ENCODE data around the gene CFAP73.

Gene CFAP73

GRCh38 chr12:113174461-113175384 lies 25.2 kb downstream of the CFAP73 start:
- no peak for TF ChIP-seq ZFX (IDR thresholded peaks at IDR 0.05)
- TF ChIP-seq, protein P1, sequence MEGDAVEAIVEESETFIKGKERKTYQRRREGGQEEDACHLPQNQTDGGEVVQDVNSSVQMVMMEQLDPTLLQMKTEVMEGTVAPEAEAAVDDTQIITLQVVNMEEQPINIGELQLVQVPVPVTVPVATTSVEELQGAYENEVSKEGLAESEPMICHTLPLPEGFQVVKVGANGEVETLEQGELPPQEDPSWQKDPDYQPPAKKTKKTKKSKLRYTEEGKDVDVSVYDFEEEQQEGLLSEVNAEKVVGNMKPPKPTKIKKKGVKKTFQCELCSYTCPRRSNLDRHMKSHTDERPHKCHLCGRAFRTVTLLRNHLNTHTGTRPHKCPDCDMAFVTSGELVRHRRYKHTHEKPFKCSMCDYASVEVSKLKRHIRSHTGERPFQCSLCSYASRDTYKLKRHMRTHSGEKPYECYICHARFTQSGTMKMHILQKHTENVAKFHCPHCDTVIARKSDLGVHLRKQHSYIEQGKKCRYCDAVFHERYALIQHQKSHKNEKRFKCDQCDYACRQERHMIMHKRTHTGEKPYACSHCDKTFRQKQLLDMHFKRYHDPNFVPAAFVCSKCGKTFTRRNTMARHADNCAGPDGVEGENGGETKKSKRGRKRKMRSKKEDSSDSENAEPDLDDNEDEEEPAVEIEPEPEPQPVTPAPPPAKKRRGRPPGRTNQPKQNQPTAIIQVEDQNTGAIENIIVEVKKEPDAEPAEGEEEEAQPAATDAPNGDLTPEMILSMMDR (conservative IDR thresholded peaks at IDR 0.05), result peak; percentile 96
- no peak overlapping the region for H3K27ac ChIP-seq

DNA sequence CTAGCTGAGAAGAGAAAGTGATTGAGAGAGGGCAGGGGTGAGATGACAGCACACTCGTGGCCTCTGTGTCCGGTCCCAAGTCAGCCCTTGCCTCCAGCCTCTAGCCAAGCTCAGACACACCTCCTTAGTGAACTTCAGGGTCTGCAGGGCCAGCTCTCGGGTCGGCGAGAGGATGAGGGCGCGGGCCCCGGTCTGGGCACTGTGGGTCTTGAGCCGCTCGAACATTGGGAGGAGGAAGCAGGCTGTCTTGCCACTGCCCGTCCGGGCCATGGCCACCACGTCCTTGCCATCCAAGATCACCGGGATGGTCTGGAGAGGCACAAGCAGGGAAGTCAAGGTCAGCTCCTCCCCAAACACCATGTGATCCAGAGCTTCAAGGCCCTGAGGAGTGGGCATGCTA lies 29.5 kb downstream of the CFAP73 start:
- no peak overlapping the region for H3K27ac ChIP-seq
- no peak for TF ChIP-seq ZFX (IDR thresholded peaks at IDR 0.05)
- TF ChIP-seq, protein P1 (conservative IDR thresholded peaks at IDR 0.05), result no peak

GRCh38 chr12:113180333-113180732 lies 30.8 kb downstream of the CFAP73 start:
- no peak for TF ChIP-seq ZFX (IDR thresholded peaks at IDR 0.05)
- TF ChIP-seq, protein P1 (conservative IDR thresholded peaks at IDR 0.05), result no peak

DNA sequence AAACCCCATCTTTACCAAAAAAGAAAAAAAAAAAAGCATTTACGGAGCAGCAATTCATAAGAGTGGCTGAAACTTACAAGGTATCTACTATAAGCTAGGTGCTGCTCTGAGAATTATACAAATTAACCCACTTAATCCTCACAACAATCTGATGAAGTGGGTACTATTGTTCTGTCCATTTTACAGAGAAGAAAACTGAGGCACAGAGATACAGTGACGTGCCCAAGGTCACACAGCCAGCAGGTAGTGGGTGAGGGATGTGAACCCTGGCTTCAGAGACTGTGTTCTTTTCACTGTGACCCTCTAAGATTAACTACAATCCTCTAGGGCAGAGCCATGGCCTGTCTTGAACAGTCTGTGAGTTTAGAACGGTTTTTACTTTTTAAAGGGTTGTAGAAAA lies 32.5 kb downstream of the CFAP73 start:
- TF ChIP-seq ZFX (IDR thresholded peaks at IDR 0.05), result no peak
- TF ChIP-seq, protein P1 (conservative IDR thresholded peaks at IDR 0.05), result no peak
- H3K27ac ChIP-seq, result no peak overlapping the region

More at GRCh38 chr12:113180333-113180732, 30.8 kb downstream of the CFAP73 start:
- no peak overlapping the region for H3K27ac ChIP-seq

- H3K27ac ChIP-seq, result no peak overlapping the region
- TF ChIP-seq ZFX (IDR thresholded peaks at IDR 0.05), result no peak
- TF ChIP-seq, protein P1 (conservative IDR thresholded peaks at IDR 0.05), result no peak
Measured at GRCh38 chr12:113183030-113183589, 33.6 kb downstream of the CFAP73 start.

DNA sequence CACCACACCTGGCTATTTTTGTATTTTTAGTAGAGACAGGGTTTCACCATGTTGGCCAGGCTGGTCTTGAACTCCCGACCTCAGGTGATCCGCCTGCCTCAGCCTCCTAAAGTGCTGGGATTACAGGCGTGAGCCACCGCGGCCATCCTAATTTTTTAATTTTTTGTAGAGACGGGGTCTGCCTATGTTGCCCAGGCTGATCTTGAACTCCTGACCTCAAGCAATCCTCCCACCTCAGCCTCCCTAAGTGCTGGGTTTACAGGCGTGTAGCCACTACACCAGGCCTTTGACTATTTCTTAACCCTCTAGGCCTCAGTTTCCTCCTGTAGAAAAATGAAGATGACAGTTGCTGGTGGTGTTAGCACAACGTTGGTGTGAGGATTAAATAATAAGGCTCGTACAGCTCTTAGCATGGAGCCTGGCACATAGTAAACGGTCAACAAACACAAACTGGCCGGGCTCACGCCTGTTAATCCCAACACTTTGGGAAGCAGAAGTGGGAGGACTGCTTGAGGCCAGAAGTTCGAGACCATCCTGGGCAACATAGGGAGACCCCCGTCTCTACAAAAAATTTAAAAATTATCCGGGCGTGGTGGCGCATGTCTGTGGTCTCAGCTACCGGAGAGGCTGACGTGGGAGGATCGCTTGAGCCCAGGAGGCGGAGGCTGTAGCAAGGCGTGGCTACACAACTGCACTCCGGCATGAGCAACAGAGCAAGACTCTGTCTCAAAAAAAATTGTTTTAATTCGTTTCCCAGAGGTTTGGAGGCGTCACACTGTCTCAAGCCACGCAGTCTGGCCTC lies 34.8 kb downstream of the CFAP73 start:
- no peak for TF ChIP-seq ZFX (IDR thresholded peaks at IDR 0.05)
- TF ChIP-seq, protein P1 (conservative IDR thresholded peaks at IDR 0.05), result no peak
- H3K27ac ChIP-seq, result peak overlapping the region; percentile 94

DNA sequence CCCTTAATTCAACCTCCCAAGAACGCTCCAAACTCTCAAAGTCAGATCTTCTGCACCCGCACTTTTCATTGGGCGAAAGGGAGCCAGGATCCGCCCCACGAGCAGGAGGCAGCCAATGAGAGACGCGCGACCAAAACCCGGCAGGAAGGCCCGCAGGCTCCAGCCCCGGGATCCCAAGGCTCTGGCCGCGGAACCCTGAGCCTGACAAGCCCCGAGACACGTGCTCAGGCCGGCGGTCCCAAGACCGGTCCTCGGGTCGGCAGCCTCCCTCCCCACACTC lies 35.3 kb downstream of the CFAP73 start:
- peak overlapping the region; percentile 94 for H3K27ac ChIP-seq
- TF ChIP-seq, protein P1 (conservative IDR thresholded peaks at IDR 0.05), result no peak
- no peak for TF ChIP-seq ZFX (IDR thresholded peaks at IDR 0.05)
